Heart right ventricle (tissue), 16 donors: ENCODE measurements around the gene HOTAIR. TPM values are rescaled to one million over a fixed set of nuclear protein-coding genes. Genes with fewer than 3 reads are reported as not detected.

ENCODE experiments used
- ATAC-seq, 8 donors: fragments of 200-7000 bp; cut with Tn5 transposase; one replicate each; pipeline ENCODE4 v1.9.1; 2020; ENCODE audit warnings: mild to moderate bottlenecking in 8 of 8, moderate library complexity in 8 of 8, moderate number of reproducible peaks in 1 of 8
- DNase-seq, 2 donors: peaks; one replicate each; pipeline ENCODE4 v3.0.0-alpha.2; 2020
- H3K27ac ChIP-seq, 10 donors: fragments of 200-600 bp; sonication (generic) in 2 of 10; one replicate each; pipeline versions ENCODE4 v1.5.0 to v1.8.0; 2020 to 2022; ENCODE audit warnings: mild to moderate bottlenecking in 3 of 10
- H3K27me3 ChIP-seq, 7 donors: fragments of 200-600 bp; one replicate each; pipeline ENCODE4 v1.8.0; 2021 to 2022; ENCODE audit warnings: mild to moderate bottlenecking in 2 of 7
- H3K36me3 ChIP-seq, 9 donors: fragments of 200-600 bp; sonication (generic) in 1 of 9; one replicate each; pipeline versions ENCODE4 v1.5.0 to v1.8.0; 2020 to 2022; ENCODE audit warnings: mild to moderate bottlenecking in 2 of 9
- H3K4me1 ChIP-seq, 9 donors: fragments of 200-600 bp; sonication (generic) in 1 of 9; one replicate each; pipeline versions ENCODE4 v1.5.0 to v1.8.0; 2020 to 2022; ENCODE audit warnings: mild to moderate bottlenecking in 4 of 9
- H3K4me3 ChIP-seq, 10 donors: fragments of 200-600 bp; sonication (generic) in 2 of 10; one replicate each; pipeline versions ENCODE4 v1.5.0 to v1.8.0; 2020 to 2022; ENCODE audit warnings: mild to moderate bottlenecking in 7 of 10, moderate library complexity in 2 of 10
- H3K9me3 ChIP-seq, 11 donors: fragments of 200-600 bp in 10 of 11; sonication (generic) in 2 of 11; one replicate each; pipeline versions ENCODE4 v1.5.0 to v1.8.0; 2013 to 2022; ENCODE audit warnings: mild to moderate bottlenecking in 2 of 11, control low read depth in 1 of 11, moderate library complexity in 1 of 11
- CTCF ChIP-seq, 9 donors: fragments of 200-600 bp; sonication (generic) in 2 of 9; IDR thresholded peaks; one replicate each; pipeline versions ENCODE4 v1.5.0 to v1.8.0; 2021 to 2022; ENCODE audit warnings: antibody characterized with exemption in 9 of 9, mild to moderate bottlenecking in 5 of 9, moderate library complexity in 1 of 9
- WGBS, 2 donors: extraction: QIAGEN DNeasy Blood & Tissue Kit; methylation state at CpG; one replicate each; pipeline ENCODE4 v1.1.7; 2013; ENCODE audit warnings: inconsistent platforms in 1 of 2; 5-methylcytosine and 5-hydroxymethylcytosine counted together
- intact Hi-C, 10 donors: fragments of 100-400 bp; cut with DNase I; formaldehyde crosslinking; loops; one replicate each; pipeline versions ENCODE4 v1.11.1 to v1.14.2; 2022
- polyA plus RNA-seq, 2 donors: library from polyadenylated mRNA; stranded (reverse); fragments of 200-250 nt; gene quantifications; one replicate each; pipeline ENCODE4 v1.2.3, GENCODE V29; 2013
- total RNA-seq, 10 donors: library from RNA; stranded (reverse); fragmentation: NEBNext Ultra II Directional in 3 of 10; extraction: Animal tissue kit (Norgen Biotek cat#: 25700) in 3 of 10; gene quantifications; one replicate each; pipeline versions ENCODE4 v1.2.1 to v1.2.4, GENCODE V29; 2021 to 2023
- donor health status: Arrhythmogenic right ventricular cardiomyopathy.
- donor health status: ischemic (EF 13 %, LVEDD 7.1; RV severe dilation, severe dysfunction).
- donor health status: healthy with polysubstance abuse.
- donor health status: DM: no; HTN: yes; CAD: no.
- donor health status: DM: no; HTN: no; CAD: no.
- donor health status: ischemic (EF 25% LVEDD 6.9; RV normal size, moderate dysfunction).
- donor health status: ischemic (EF 25% LVEDD 5.7; RV mildly dilated, moderate dysfunction).
- donor health status: healthy.
- donor health status: DM: yes; HTN: yes; CAD: no.
- donor health status: Ischemic cardiomyopathy.
- donor health status: ischemic (EF 35%, LVEDD 5.7; RV mildly dilated, moderate dysfunction).
- donor health status: nonischemic (EF 11% LVEDD 7.7; RV severe dilation, severe dysfunction).
- donor health status: DM: yes; HTN: yes; CAD: no.
- donor health status: PGD.
- donor health status: ischemic (EF 29% LVEDD 5.4; RV normal size, mild dysfunction).
- donor health status: nonischemic (EF 23%, LVEDD 6.1; RV moderate dilation, normal function).

Gene HOTAIR
- total and polyA plus RNA-seq, 12 donors: not detected

- peaks cover 78 to 100% (median 100%) of the 10 kb centered on the region in 7 donors for H3K27me3 ChIP-seq
- 5 to 6% methylated on average over 19 of the region's 19 CpGs for WGBS, 2 donors
- no peak overlapping the region for H3K27ac ChIP-seq
These were observed 20.7 kb downstream of the HOTAIR start for GRCh38 chr12:53953831-53954693.

GRCh38 chr12:53952871-53953734 is 21.7 kb downstream of the HOTAIR start:
- peaks cover 0 to 22% (median 10%) of the 10 kb centered on the region in 9 donors for H3K4me1 ChIP-seq
- no peak overlapping the region for H3K4me3 ChIP-seq
- H3K9me3 ChIP-seq: no peaks in the 10 kb centered on the region
- peaks cover 77 to 100% (median 100%) of the 10 kb centered on the region in 7 donors for H3K27me3 ChIP-seq
- 3 to 5% methylated on average over 38 of the region's 38 CpGs for WGBS, 2 donors
- intact Hi-C loops: no loop called here
- no peak for TF ChIP-seq CTCF (IDR thresholded peaks at IDR 0.05)
- no peaks in the 10 kb centered on the region for H3K36me3 ChIP-seq
- ATAC-seq (peak in 1 of 8 donors; percentile 20), DNase-seq (no peak)
- H3K27ac ChIP-seq: no peak overlapping the region

More at GRCh38 chr12:53953831-53954693, 20.7 kb downstream of the HOTAIR start:
- TF ChIP-seq CTCF (IDR thresholded peaks at IDR 0.05): no peak
- DNase-seq (no peak), ATAC-seq (no peak)
- Histone ChIP-seq H3K4me3 (no peak overlapping the region), H3K36me3 (no peaks in the 10 kb centered on the region), H3K9me3 (no peaks in the 10 kb centered on the region), H3K4me1 (peaks cover 0 to 22% (median 10%) of the 10 kb centered on the region in 9 donors)
- intact Hi-C loops: no loop called here

- H3K4me3 ChIP-seq: no peak overlapping the region
- intact Hi-C loops: no loop called here
- no peaks in the 10 kb centered on the region for H3K9me3 ChIP-seq
- H3K36me3 ChIP-seq: no peaks in the 10 kb centered on the region
- WGBS, 2 donors: 8 to 10% methylated on average over 13 of the region's 13 CpGs
- no peak for ATAC-seq
- no peak overlapping the region for H3K27ac ChIP-seq
- no peak for TF ChIP-seq CTCF (IDR thresholded peaks at IDR 0.05)
- peaks cover 79 to 100% (median 100%) of the 10 kb centered on the region in 7 donors for H3K27me3 ChIP-seq
- H3K4me1 ChIP-seq: peaks cover 0 to 22% (median 10%) of the 10 kb centered on the region in 9 donors
- no peak for DNase-seq
These were observed 22.4 kb downstream of the HOTAIR start for GRCh38 chr12:53952335-53952694.

GRCh38 chr12:53951577-53952334 is 23.0 kb downstream of the HOTAIR start:
- TF ChIP-seq CTCF (IDR thresholded peaks at IDR 0.05): no peak
- Histone ChIP-seq H3K4me1 (peaks cover 0 to 22% (median 10%) of the 10 kb centered on the region in 9 donors), H3K4me3 (no peak overlapping the region), H3K27me3 (peaks cover 79 to 100% (median 100%) of the 10 kb centered on the region in 7 donors), H3K9me3 (no peaks in the 10 kb centered on the region), H3K36me3 (no peaks in the 10 kb centered on the region), H3K27ac (no peak overlapping the region)
- ATAC-seq: no peak
- DNase-seq: no peak
- intact Hi-C loops: no loop called here
- WGBS, 2 donors: 2 to 4% methylated on average over 47 of the region's 47 CpGs
